Body of pancreas (tissue), 4 donors: ENCODE data around the gene GRIK2.

ENCODE experiments used
- CTCF ChIP-seq, 7 experiments: fragments of 450-650 bp in 4 of 7; fragments of 200-600 bp in 3 of 7; sonication (generic) in 3 of 7; IDR thresholded peaks; one replicate each; pipeline ENCODE4 v1.5.1; 2016 to 2019; ENCODE audit warnings: antibody characterized with exemption in 7 of 7
- POLR2A ChIP-seq, 3 donors: fragments of 450-650 bp; IDR thresholded peaks; one replicate each; pipeline ENCODE4 v1.6.1; 2016; ENCODE audit warnings: antibody characterized with exemption in 3 of 3, mild to moderate bottlenecking in 2 of 3

GRCh38 chr6:101422251-101422650 is 28.7 kb downstream of the GRIK2 start:
- TF ChIP-seq CTCF (IDR thresholded peaks at IDR 0.05) = no peak
- no peak for TF ChIP-seq POLR2A (IDR thresholded peaks at IDR 0.05)
